Measurements from ENCODE around the gene PCNX2.

Gene PCNX2

DNA sequence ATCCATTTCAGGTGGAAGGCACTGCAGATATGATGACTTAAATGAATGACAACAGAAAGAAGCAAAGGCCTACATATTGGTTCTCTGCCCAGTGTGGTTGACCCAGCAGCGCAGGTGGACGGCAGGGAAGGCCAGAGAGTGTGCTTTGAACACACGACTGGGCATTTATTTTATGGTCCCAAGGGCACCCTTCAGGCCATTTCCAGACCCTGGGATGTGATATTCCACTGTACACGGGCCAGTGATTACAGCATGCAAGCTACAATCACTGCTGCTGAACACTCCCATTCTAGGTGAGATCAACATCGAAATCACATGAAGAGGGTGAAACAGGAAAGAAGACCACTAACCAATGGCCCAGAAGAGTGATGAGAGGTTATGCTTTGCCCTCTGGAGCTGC lies 33.8 kb downstream of the PCNX2 start:
- Histone ChIP-seq H2BK5ac (ENCODE audit: low read length) (no peak overlapping the region), H3K56ac (ENCODE audit: low read length) (no peak overlapping the region), H4K5ac (ENCODE audit: low read length) (no peak overlapping the region), H3K79me1 (ENCODE audit: low read length) (peaks cover 4% of the 10 kb centered on the region), H3K36me3 (ENCODE audit: control insufficient read depth, insufficient read depth, low read length) (peaks cover 4% of the 10 kb centered on the region), H3K4ac (ENCODE audit: low read depth, low read length) (no peak overlapping the region), H3K4me3 (ENCODE audit: low read length) (no peak overlapping the region), H3K4me2 (ENCODE audit: low read length) (no peak overlapping the region), H3K4me1 (ENCODE audit: control insufficient read depth, low read depth, low read length) (peaks cover 2% of the 10 kb centered on the region), H3K79me2 (ENCODE audit: control insufficient read depth, insufficient read depth, low read length) (peaks cover 3% of the 10 kb centered on the region), H2BK120ac (ENCODE audit: low read depth, low read length) (no peak overlapping the region), H2AK5ac (ENCODE audit: low read length) (no peak overlapping the region), H3K9ac (ENCODE audit: low read length) (no peak overlapping the region), H3K23ac (ENCODE audit: low read length) (no peak overlapping the region), H2BK15ac (replicated peaks; ENCODE audit: low read depth) (no peak overlapping the region), H4K8ac (ENCODE audit: low read depth, low read length) (no peak overlapping the region), H3K27me3 (ENCODE audit: insufficient read depth, low read length, poor library complexity) (no peaks in the 10 kb centered on the region), H3K27ac (ENCODE audit: low read depth, low read length) (no peak overlapping the region), H3K18ac (ENCODE audit: low read length) (no peak overlapping the region)
- WGBS (ENCODE audit: extremely low coverage, insufficient coverage, low lambda C conversion rate): no CpG with 5 or more reads among the region's 5 CpGs
- no peak for DNase-seq

DNA sequence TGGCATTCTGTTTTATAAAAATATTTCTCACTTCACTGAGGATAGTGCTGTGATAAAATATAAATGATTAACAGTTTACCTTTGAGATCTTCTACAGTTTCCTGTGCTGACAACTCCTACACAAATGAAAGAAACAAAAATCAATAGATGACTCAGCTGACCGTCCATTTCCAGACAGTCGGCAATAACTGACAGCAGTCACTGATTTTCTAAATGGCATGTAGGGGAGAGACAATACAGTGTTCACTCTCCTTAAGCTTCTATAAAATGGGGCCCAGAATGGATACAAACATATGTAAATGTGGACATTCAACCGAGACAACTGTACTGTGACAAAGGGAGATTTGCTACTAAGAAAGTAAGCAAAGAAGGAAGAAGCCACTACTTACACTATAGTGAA lies 34.3 kb downstream of the PCNX2 start:
- Histone ChIP-seq H3K4me1 (ENCODE audit: control insufficient read depth, low read depth, low read length) (peaks cover 2% of the 10 kb centered on the region), H3K4me3 (ENCODE audit: low read length) (no peak overlapping the region), H3K36me3 (ENCODE audit: control insufficient read depth, insufficient read depth, low read length) (peaks cover 4% of the 10 kb centered on the region), H4K5ac (ENCODE audit: low read length) (no peak overlapping the region), H3K79me2 (ENCODE audit: control insufficient read depth, insufficient read depth, low read length) (peaks cover 3% of the 10 kb centered on the region), H3K18ac (ENCODE audit: low read length) (no peak overlapping the region), H4K8ac (ENCODE audit: low read depth, low read length) (no peak overlapping the region), H3K9ac (ENCODE audit: low read length) (no peak overlapping the region), H3K23ac (ENCODE audit: low read length) (no peak overlapping the region), H3K4ac (ENCODE audit: low read depth, low read length) (no peak overlapping the region), H3K27me3 (ENCODE audit: insufficient read depth, low read length, poor library complexity) (no peaks in the 10 kb centered on the region), H3K79me1 (ENCODE audit: low read length) (peaks cover 4% of the 10 kb centered on the region), H2BK120ac (ENCODE audit: low read depth, low read length) (no peak overlapping the region), H2BK5ac (ENCODE audit: low read length) (no peak overlapping the region), H3K4me2 (ENCODE audit: low read length) (no peak overlapping the region), H2BK15ac (replicated peaks; ENCODE audit: low read depth) (no peak overlapping the region), H3K56ac (ENCODE audit: low read length) (no peak overlapping the region), H3K27ac (ENCODE audit: low read depth, low read length) (no peak overlapping the region), H2AK5ac (ENCODE audit: low read length) (no peak overlapping the region)
- WGBS (ENCODE audit: extremely low coverage, insufficient coverage, low lambda C conversion rate): no CpG with 5 or more reads among the region's 3 CpGs
- DNase-seq: no peak

DNA sequence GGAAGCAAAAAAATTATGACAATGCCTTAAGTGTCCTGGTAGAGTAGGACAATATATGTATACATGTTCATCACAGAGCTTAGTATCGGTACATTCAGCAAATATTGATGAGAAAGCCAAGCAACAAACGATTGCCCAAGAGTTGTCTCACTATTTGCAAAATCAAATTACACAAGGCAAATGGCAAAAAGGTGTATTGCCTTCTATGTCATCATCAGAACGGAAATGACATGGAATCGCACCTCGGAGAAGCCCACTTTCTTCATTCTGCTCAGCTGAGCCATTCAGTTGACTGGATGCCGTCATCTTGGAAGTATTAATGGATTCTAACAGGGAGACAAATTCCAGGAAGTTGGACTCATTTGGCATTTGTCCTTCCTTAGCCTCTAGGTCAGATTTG lies 37.7 kb downstream of the PCNX2 start:
- Histone ChIP-seq H2BK5ac (ENCODE audit: low read length) (no peak overlapping the region), H3K56ac (ENCODE audit: low read length) (no peak overlapping the region), H2BK120ac (ENCODE audit: low read depth, low read length) (no peak overlapping the region), H3K27ac (ENCODE audit: low read depth, low read length) (no peak overlapping the region), H3K79me2 (ENCODE audit: control insufficient read depth, insufficient read depth, low read length) (no peaks in the 10 kb centered on the region), H4K5ac (ENCODE audit: low read length) (no peak overlapping the region), H3K36me3 (ENCODE audit: control insufficient read depth, insufficient read depth, low read length) (peaks cover 4% of the 10 kb centered on the region), H3K79me1 (ENCODE audit: low read length) (peaks cover 1% of the 10 kb centered on the region), H3K4ac (ENCODE audit: low read depth, low read length) (no peak overlapping the region), H3K4me1 (ENCODE audit: control insufficient read depth, low read depth, low read length) (no peaks in the 10 kb centered on the region), H3K9ac (ENCODE audit: low read length) (no peak overlapping the region), H3K23ac (ENCODE audit: low read length) (no peak overlapping the region), H3K27me3 (ENCODE audit: insufficient read depth, low read length, poor library complexity) (no peaks in the 10 kb centered on the region), H4K8ac (ENCODE audit: low read depth, low read length) (no peak overlapping the region), H2BK15ac (replicated peaks; ENCODE audit: low read depth) (no peak overlapping the region), H3K4me2 (ENCODE audit: low read length) (no peak overlapping the region), H3K4me3 (ENCODE audit: low read length) (no peak overlapping the region), H3K18ac (ENCODE audit: low read length) (no peak overlapping the region), H2AK5ac (ENCODE audit: low read length) (no peak overlapping the region)
- WGBS (ENCODE audit: extremely low coverage, insufficient coverage, low lambda C conversion rate): no CpG with 5 or more reads among the region's 6 CpGs
- DNase-seq: no peak

DNA sequence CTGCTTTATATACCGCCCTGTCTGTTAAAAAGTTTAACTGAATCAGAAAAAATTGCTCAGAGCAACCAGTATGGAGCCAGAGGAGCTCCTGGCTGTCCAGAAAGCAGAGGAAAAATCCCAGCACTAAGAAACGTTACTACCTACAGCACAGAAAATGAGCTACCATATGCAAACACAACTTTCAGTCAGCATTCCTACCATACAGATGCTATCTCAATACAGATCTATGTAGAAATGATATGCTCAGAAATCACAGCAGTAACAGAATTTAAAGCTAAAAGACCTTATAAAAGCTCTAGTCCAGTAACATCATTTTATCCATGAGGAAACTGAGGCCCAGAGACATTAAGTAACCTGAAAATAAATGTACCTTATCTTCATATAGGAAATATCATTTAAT lies 38.7 kb downstream of the PCNX2 start:
- DNase-seq: no peak
- H2BK5ac ChIP-seq (ENCODE audit: low read length): no peak overlapping the region
- WGBS (ENCODE audit: extremely low coverage, insufficient coverage, low lambda C conversion rate): no CpG with 5 or more reads among the region's 2 CpGs

DNA sequence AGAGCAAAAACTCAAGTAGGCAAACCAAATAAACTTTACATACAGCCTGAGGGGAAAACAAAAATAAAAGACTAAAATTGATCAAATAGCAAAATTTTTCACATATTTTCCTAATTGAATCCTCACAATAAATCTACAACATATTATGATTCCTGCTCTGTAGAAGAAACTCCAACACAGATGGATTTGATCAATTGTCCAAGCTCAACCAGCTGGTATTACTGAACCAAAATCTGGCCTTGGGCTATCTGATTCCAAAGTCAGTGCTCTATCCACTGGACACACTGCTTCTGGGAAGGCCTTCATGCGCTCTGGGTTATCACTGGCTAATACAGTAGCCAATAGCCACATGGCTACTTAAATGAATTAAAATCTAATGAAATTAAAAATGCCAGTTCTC lies 39.3 kb downstream of the PCNX2 start:
- Histone ChIP-seq H3K4ac (ENCODE audit: low read depth, low read length) (no peak overlapping the region), H3K4me2 (ENCODE audit: low read length) (no peak overlapping the region), H3K23ac (ENCODE audit: low read length) (no peak overlapping the region), H3K56ac (ENCODE audit: low read length) (no peak overlapping the region), H2BK120ac (ENCODE audit: low read depth, low read length) (no peak overlapping the region), H3K79me1 (ENCODE audit: low read length) (peaks cover 1% of the 10 kb centered on the region), H3K9ac (ENCODE audit: low read length) (no peak overlapping the region), H3K27me3 (ENCODE audit: insufficient read depth, low read length, poor library complexity) (no peaks in the 10 kb centered on the region), H3K18ac (ENCODE audit: low read length) (no peak overlapping the region), H4K8ac (ENCODE audit: low read depth, low read length) (no peak overlapping the region), H4K5ac (ENCODE audit: low read length) (no peak overlapping the region), H2AK5ac (ENCODE audit: low read length) (no peak overlapping the region), H3K4me3 (ENCODE audit: low read length) (no peak overlapping the region), H3K36me3 (ENCODE audit: control insufficient read depth, insufficient read depth, low read length) (peaks cover 4% of the 10 kb centered on the region), H2BK5ac (ENCODE audit: low read length) (no peak overlapping the region), H3K4me1 (ENCODE audit: control insufficient read depth, low read depth, low read length) (no peaks in the 10 kb centered on the region), H3K27ac (ENCODE audit: low read depth, low read length) (no peak overlapping the region), H2BK15ac (replicated peaks; ENCODE audit: low read depth) (no peak overlapping the region), H3K79me2 (ENCODE audit: control insufficient read depth, insufficient read depth, low read length) (no peaks in the 10 kb centered on the region)
- no CpG with 5 or more reads among the region's 1 CpG for WGBS (ENCODE audit: extremely low coverage, insufficient coverage, low lambda C conversion rate)
- no peak for DNase-seq

More for the DNA sequence above, 38.7 kb downstream of the PCNX2 start:
- Histone ChIP-seq H3K18ac (ENCODE audit: low read length) (no peak overlapping the region), H4K5ac (ENCODE audit: low read length) (no peak overlapping the region), H2AK5ac (ENCODE audit: low read length) (no peak overlapping the region), H3K79me2 (ENCODE audit: control insufficient read depth, insufficient read depth, low read length) (no peaks in the 10 kb centered on the region), H3K4me2 (ENCODE audit: low read length) (no peak overlapping the region), H3K23ac (ENCODE audit: low read length) (no peak overlapping the region), H3K79me1 (ENCODE audit: low read length) (peaks cover 1% of the 10 kb centered on the region), H3K27me3 (ENCODE audit: insufficient read depth, low read length, poor library complexity) (no peaks in the 10 kb centered on the region), H3K4me1 (ENCODE audit: control insufficient read depth, low read depth, low read length) (no peaks in the 10 kb centered on the region), H3K56ac (ENCODE audit: low read length) (no peak overlapping the region), H2BK15ac (replicated peaks; ENCODE audit: low read depth) (no peak overlapping the region), H4K8ac (ENCODE audit: low read depth, low read length) (no peak overlapping the region), H2BK120ac (ENCODE audit: low read depth, low read length) (no peak overlapping the region), H3K9ac (ENCODE audit: low read length) (no peak overlapping the region), H3K4ac (ENCODE audit: low read depth, low read length) (no peak overlapping the region), H3K27ac (ENCODE audit: low read depth, low read length) (no peak overlapping the region), H3K4me3 (ENCODE audit: low read length) (no peak overlapping the region), H3K36me3 (ENCODE audit: control insufficient read depth, insufficient read depth, low read length) (peaks cover 4% of the 10 kb centered on the region)

DNA sequence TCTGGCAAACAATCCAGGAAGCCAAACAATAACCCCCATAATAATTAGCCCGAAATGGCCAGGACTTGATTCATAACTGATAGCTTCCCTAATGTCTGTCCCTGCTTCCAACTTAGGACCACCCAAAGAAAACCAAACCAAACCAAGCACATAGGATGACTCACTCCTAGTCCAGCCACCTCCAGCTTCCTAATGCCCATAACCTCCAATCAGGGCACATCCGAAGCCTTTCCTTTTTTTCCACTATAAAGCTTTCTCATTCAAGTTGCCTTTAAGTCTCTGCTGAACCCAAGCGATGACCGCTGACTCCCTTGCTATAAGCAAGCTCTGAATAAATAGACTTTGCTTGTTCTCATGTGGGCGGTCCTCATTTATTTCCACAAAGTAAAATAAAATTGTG lies 40.4 kb downstream of the PCNX2 start:
- peaks cover 1% of the 10 kb centered on the region for H3K79me1 ChIP-seq (ENCODE audit: low read length)
- H3K18ac ChIP-seq (ENCODE audit: low read length): no peak overlapping the region
- H3K27ac ChIP-seq (ENCODE audit: low read depth, low read length): no peak overlapping the region
- no peak overlapping the region for H3K56ac ChIP-seq (ENCODE audit: low read length)
- H3K4me3 ChIP-seq (ENCODE audit: low read length): no peak overlapping the region
- H2AK5ac ChIP-seq (ENCODE audit: low read length): no peak overlapping the region
- peaks cover 4% of the 10 kb centered on the region for H3K36me3 ChIP-seq (ENCODE audit: control insufficient read depth, insufficient read depth, low read length)
- H3K27me3 ChIP-seq (ENCODE audit: insufficient read depth, low read length, poor library complexity): no peaks in the 10 kb centered on the region
- no CpG with 5 or more reads among the region's 5 CpGs for WGBS (ENCODE audit: extremely low coverage, insufficient coverage, low lambda C conversion rate)
- no peaks in the 10 kb centered on the region for H3K4me1 ChIP-seq (ENCODE audit: control insufficient read depth, low read depth, low read length)
- H3K23ac ChIP-seq (ENCODE audit: low read length): no peak overlapping the region
- no peak overlapping the region for H3K4me2 ChIP-seq (ENCODE audit: low read length)
- no peak overlapping the region for H2BK120ac ChIP-seq (ENCODE audit: low read depth, low read length)
- H2BK5ac ChIP-seq (ENCODE audit: low read length): no peak overlapping the region
- H2BK15ac ChIP-seq (replicated peaks; ENCODE audit: low read depth): no peak overlapping the region
- H4K5ac ChIP-seq (ENCODE audit: low read length): no peak overlapping the region
- H3K9ac ChIP-seq (ENCODE audit: low read length): no peak overlapping the region
- DNase-seq: no peak
- no peaks in the 10 kb centered on the region for H3K79me2 ChIP-seq (ENCODE audit: control insufficient read depth, insufficient read depth, low read length)
- H4K8ac ChIP-seq (ENCODE audit: low read depth, low read length): no peak overlapping the region
- H3K4ac ChIP-seq (ENCODE audit: low read depth, low read length): no peak overlapping the region
